Adrenal gland (tissue), 12 donors: ENCODE data around the gene ZDHHC14. TPM values are rescaled to one million over a fixed set of nuclear protein-coding genes. Genes with fewer than 3 reads are reported as not detected.

ENCODE experiments used
- DNase-seq, 7 donors: peaks; one replicate each; pipeline ENCODE4 v3.0.0-alpha.2; 2019 to 2020
- H3K27ac ChIP-seq, 5 donors: fragments of 200-600 bp; sonication (generic) in 4 of 5; 1 replicate in 3 of 5; 2 replicates in 2 of 5; pipeline versions ENCODE4 v1.5.1 to v1.8.0; 2016 to 2020; ENCODE audit warnings: mild to moderate bottlenecking in 1 of 5
- H3K27me3 ChIP-seq: fragments of 200-600 bp; 2 replicates; pipeline ENCODE4 v1.8.0; 2021
- H3K36me3 ChIP-seq, 2 donors: fragments of 200-600 bp; replicated peaks in 1 of 2; 1 replicate in 1 of 2; 2 replicates in 1 of 2; pipeline versions ENCODE4 v1.5.1 to v1.8.0; 2018 to 2022
- H3K4me1 ChIP-seq, 2 donors: fragments of 200-600 bp; replicated peaks in 1 of 2; 1 replicate in 1 of 2; 2 replicates in 1 of 2; pipeline versions ENCODE4 v1.5.1 to v1.8.0; 2018 to 2021
- H3K4me3 ChIP-seq, 4 donors: fragments of 200-600 bp; sonication (generic) in 3 of 4; one replicate each; pipeline ENCODE4 v1.5.1; 2016 to 2018
- H3K9me3 ChIP-seq, 3 donors: fragments of 200-600 bp; sonication (generic) in 1 of 3; replicated peaks in 1 of 3; 1 replicate in 2 of 3; 2 replicates in 1 of 3; pipeline versions ENCODE4 v1.5.1 to v1.8.0; 2016 to 2021
- CTCF ChIP-seq, 6 experiments: fragments of 450-650 bp in 4 of 6; fragments of 200-600 bp in 2 of 6; sonication (generic) in 1 of 6; IDR thresholded peaks; 1 replicate in 5 of 6; 2 replicates in 1 of 6; pipeline versions ENCODE4 v1.5.1 to v1.8.0; 2016 to 2021; ENCODE audit warnings: antibody characterized with exemption in 6 of 6, mild to moderate bottlenecking in 2 of 6, moderate library complexity in 1 of 6
- POLR2A ChIP-seq, 2 donors: fragments of 450-650 bp; IDR thresholded peaks; one replicate each; pipeline ENCODE4 v1.6.1; 2017; ENCODE audit warnings: antibody characterized with exemption in 2 of 2, mild to moderate bottlenecking in 2 of 2, moderate library complexity in 1 of 2
- WGBS, 4 donors: extraction: QIAGEN DNeasy Blood & Tissue Kit in 2 of 4; methylation state at CpG; one replicate each; pipeline versions ENCODE4 v1.1.5 to v1.1.7; 2013 to 2017; 5-methylcytosine and 5-hydroxymethylcytosine counted together
- intact Hi-C, 2 donors: fragments of 100-400 bp; cut with DNase I; formaldehyde crosslinking; loops; one replicate each; pipeline versions ENCODE4 v1.14.1 to v1.15.0; 2022 to 2023
- polyA plus RNA-seq, 3 donors: library from polyadenylated mRNA; stranded (reverse); fragments of 200-250 nt in 2 of 3; fragments of 350-450 nt in 1 of 3; fragmentation: Illumina TruSeq in 1 of 3; extraction: RNeasy Lipid Tissue Mini Kit (QIAGEN cat#74804) in 1 of 3; gene quantifications; one replicate each; pipeline ENCODE4 v1.2.3, GENCODE V29; 2013 to 2014
- total RNA-seq, 9 donors: library from RNA; depleted of rRNA in 4 of 9; stranded (reverse); fragments of >200 nt in 4 of 9; fragments of 120-200 nt in 1 of 9; fragmentation: NEBNext Ultra II Directional in 1 of 9; extraction: Animal tissue kit (Norgen Biotek cat#: 25700) in 1 of 9; gene quantifications; one replicate each; pipeline versions ENCODE4 v1.1.0 to v1.2.4, GENCODE V29; 2013 to 2023
- donor health status: healthy with polysubstance abuse.
- donor health status: Bipolar disorder and iron deficiency.
- donor health status: DM: yes; HTN: yes; CAD: no.
- donor health status: DM: no; HTN: no; CAD: no.
- donor health status: DM: no; HTN: no; CAD: no.
- donor health status: DM: yes; HTN: yes; CAD: no.

Gene ZDHHC14
- total and polyA plus RNA-seq, 12 donors = 3.8 to 14.3 (median 8.8) TPM

GRCh38 chr6:157343732-157344131, 37.3 kb upstream of the ZDHHC14 start:
- Histone ChIP-seq H3K4me1 (no peaks in the 10 kb centered on the region), H3K27ac (no peak overlapping the region), H3K4me3 (no peak overlapping the region), H3K9me3 (no peaks in the 10 kb centered on the region), H3K36me3 (no peaks in the 10 kb centered on the region), H3K27me3 (no peaks in the 10 kb centered on the region)
- DNase-seq = no peak
- TF ChIP-seq POLR2A (IDR thresholded peaks at IDR 0.05) (no peak), CTCF (IDR thresholded peaks at IDR 0.05) (no peak)
- 45 to 66% (median 52%) methylated on average over 4 of the region's 4 CpGs for whole genome bisulfite sequencing, 4 donors
- intact Hi-C loops = no loop called here

GRCh38 chr6:157346373-157346772, 34.6 kb upstream of the ZDHHC14 start:
- Histone ChIP-seq H3K4me3 (no peak overlapping the region), H3K27ac (no peak overlapping the region), H3K9me3 (no peaks in the 10 kb centered on the region), H3K36me3 (no peaks in the 10 kb centered on the region), H3K4me1 (no peaks in the 10 kb centered on the region), H3K27me3 (no peaks in the 10 kb centered on the region)
- no peak for DNase-seq
- intact Hi-C loops = no loop called here
- TF ChIP-seq CTCF (IDR thresholded peaks at IDR 0.05) = no peak
- TF ChIP-seq POLR2A (IDR thresholded peaks at IDR 0.05) = no peak
- 82 to 95% (median 87%) methylated on average over 2 of the region's 2 CpGs for WGBS, 4 donors

- Histone ChIP-seq H3K4me3 (no peak overlapping the region), H3K9me3 (no peaks in the 10 kb centered on the region), H3K36me3 (no peaks in the 10 kb centered on the region), H3K27me3 (no peaks in the 10 kb centered on the region), H3K4me1 (no peaks in the 10 kb centered on the region), H3K27ac (no peak overlapping the region)
- 65 to 79% (median 75%) methylated on average over 8 of the region's 8 CpGs for WGBS, 4 donors
- intact Hi-C loops = no loop called here
- no peak for TF ChIP-seq POLR2A (IDR thresholded peaks at IDR 0.05)
- no peak for TF ChIP-seq CTCF (IDR thresholded peaks at IDR 0.05)
- no peak for DNase-seq
Observed at GRCh38 chr6:157358287-157358686, 22.7 kb upstream of the ZDHHC14 start.

GRCh38 chr6:157361886-157362285, 19.1 kb upstream of the ZDHHC14 start:
- no peak overlapping the region for H3K4me3 ChIP-seq
- 55 to 77% (median 71%) methylated on average over 3 of the region's 3 CpGs for WGBS, 4 donors
- no peaks in the 10 kb centered on the region for H3K9me3 ChIP-seq
- no peak overlapping the region for H3K27ac ChIP-seq
- H3K27me3 ChIP-seq = peaks cover 5% of the 10 kb centered on the region
- no peaks in the 10 kb centered on the region for H3K4me1 ChIP-seq
- intact Hi-C loops = no loop called here
- no peak for DNase-seq
- no peaks in the 10 kb centered on the region for H3K36me3 ChIP-seq
- no peak for TF ChIP-seq POLR2A (IDR thresholded peaks at IDR 0.05)
- TF ChIP-seq CTCF (IDR thresholded peaks at IDR 0.05) = no peak
